Measurements from ENCODE around the gene CREB3L1. TPM values are rescaled to one million over a fixed set of nuclear protein-coding genes. Genes with fewer than 3 reads are reported as not detected.

The CREB3L1 gene
- total and polyA plus RNA-seq, 2 donors (not counting 3 experiments of a cell fraction or from before 2014, with no cell fraction given) = 0.23 to 0.84 TPM

GRCh38 chr11:46263120-46263519 lies 14.3 kb upstream of the CREB3L1 start:
- H3K36me3 ChIP-seq (ENCODE audit: control insufficient read depth in 2 of 2, extremely low read depth in 1 of 2, insufficient read depth in 2 of 2, low read length in 2 of 2) = no peaks in the 10 kb centered on the region
- H3K4me2 ChIP-seq (ENCODE audit: insufficient read depth, low read length) = no peak overlapping the region
- no TSS peak for BruUV-seq (replicated peaks)
- no peaks in the 10 kb centered on the region for H4K20me1 ChIP-seq (replicated peaks; ENCODE audit: control insufficient read depth, extremely low read depth, insufficient read depth, low read length)
- no peaks in the 10 kb centered on the region for H3K9me3 ChIP-seq (replicated peaks; ENCODE audit: control insufficient read depth, insufficient read depth, low read length)
- no peak overlapping the region for H3K27ac ChIP-seq (ENCODE audit: insufficient read depth, low read depth, low read length)
- no peaks in the 10 kb centered on the region for H3K79me2 ChIP-seq (ENCODE audit: control insufficient read depth, insufficient read depth, low read length)
- DNase-seq (ENCODE audit: low read depth, low spot score) (no peak), FAIRE-seq (no peak)
- no peak overlapping the region for H3K9ac ChIP-seq (replicated peaks; ENCODE audit: extremely low read depth, insufficient read depth, low read length)
- TF ChIP-seq EZH2 (IDR thresholded peaks at IDR 0.05; ENCODE audit: borderline replicate concordance, low read depth, low read length, severe bottlenecking) (no peak), POLR2A (IDR thresholded peaks at IDR 0.05; ENCODE audit: low read depth, low read length) (no peak), FOS (IDR thresholded peaks at IDR 0.05; ENCODE audit: borderline replicate concordance, insufficient read depth, low read length) (no peak), POLR2AphosphoS5 (IDR thresholded peaks at IDR 0.05; ENCODE audit: insufficient read depth, low read depth, low read length) (no peak), GATA2 (IDR thresholded peaks at IDR 0.05; ENCODE audit: insufficient read depth, insufficient read length, low read depth, low read length) (no peak), JUN (IDR thresholded peaks at IDR 0.05; ENCODE audit: borderline replicate concordance, insufficient read depth, insufficient read length, low read depth) (no peak), CTCF (IDR thresholded peaks at IDR 0.05; ENCODE audit: extremely low read depth in 1 of 2, insufficient read depth in 1 of 2, low read depth in 1 of 2, low read length in 2 of 2) (no peak), MYC (IDR thresholded peaks at IDR 0.05; ENCODE audit: low read depth, low read length) (no peak), MAX (IDR thresholded peaks at IDR 0.05; ENCODE audit: insufficient read depth, insufficient read length) (no peak)
- CTCF ChIA-PET = interaction anchor here (1.1 to 1.2 kb wide), 2 partner anchors 24 to 45 kb away, joined by 4 to 5 read pairs; no protein-coding TSS in a partner anchor
- no peak overlapping the region for H2AFZ ChIP-seq (ENCODE audit: low read depth, low read length)
- H3K4me3 ChIP-seq (replicated peaks in 1 of 3; ENCODE audit: insufficient read depth in 1 of 3, low read depth in 1 of 3, low read length in 3 of 3) = no peak overlapping the region
- H3K9me1 ChIP-seq (replicated peaks; ENCODE audit: control insufficient read depth, extremely low read depth, insufficient read depth, low read length) = no peaks in the 10 kb centered on the region
- no peaks in the 10 kb centered on the region for H3K4me1 ChIP-seq (ENCODE audit: control insufficient read depth, extremely low read depth, insufficient read depth, low read length)
- POLR2A ChIA-PET = no interaction called here
- dilution Hi-C loops (cut with MboI; ENCODE audit: extremely low pct_ligation_motif_present, low sequenced_read_pairs) = no loop called here
- no peaks in the 10 kb centered on the region for H3K27me3 ChIP-seq (ENCODE audit: control insufficient read depth in 2 of 2, insufficient read depth in 2 of 2, low read length in 2 of 2)
- intact Hi-C loops (cut with micrococcal nuclease) = no loop called here

Measured in endothelial cell of umbilical vein (primary cell).